ENCODE measurements around the gene ACOX2. TPM values are rescaled to one million over a fixed set of nuclear protein-coding genes. Genes with fewer than 3 reads are reported as not detected.

Gene ACOX2
- total RNA-seq, 1 experiment from 2014 or later: 12.8 TPM

GRCh38 chr3:58572013-58572633 is 35.1 kb upstream of the ACOX2 start:
- CTCF ChIA-PET: interaction anchor here (1.0 to 1.6 kb wide), 2 partner anchors 31 to 266 kb away, joined by 3 read pairs; partner anchors contain the start of genes HTD2 and RPP14
- no peaks in the 10 kb centered on the region for H3K79me2 ChIP-seq (ENCODE audit: insufficient read depth, low read length)
- peaks cover 0 to 10% of the 10 kb centered on the region in 2 experiments; a peak in 1 of 4 replicates for H3K4me1 ChIP-seq (ENCODE audit: control insufficient read depth in 1 of 2, insufficient read depth in 2 of 2, low read length in 2 of 2)
- intact Hi-C loops (cut with micrococcal nuclease): no loop called here
- no peak overlapping the region for H3K27ac ChIP-seq (ENCODE audit: low read depth, low read length)
- DNase-seq (ENCODE audit: low read depth, low spot score) (no peak), ATAC-seq (no peak)
- no peaks in the 10 kb centered on the region for H3K27me3 ChIP-seq (ENCODE audit: insufficient read depth, low read length)
- POLR2A ChIA-PET: no interaction called here
- BruUV-seq (replicated peaks): no TSS peak
- no peak overlapping the region for H3K4me2 ChIP-seq (ENCODE audit: low read length)
- no peak overlapping the region for H3K4me3 ChIP-seq (replicated peaks in 1 of 2; ENCODE audit: low read depth in 1 of 2, low read length in 2 of 2)
- no peaks in the 10 kb centered on the region for H3K9me2 ChIP-seq (ENCODE audit: insufficient read depth)
- no peaks in the 10 kb centered on the region for H3K36me3 ChIP-seq (ENCODE audit: control insufficient read depth in 1 of 2, insufficient read depth in 2 of 2, low read length in 2 of 2)
- no peak overlapping the region for H3K9ac ChIP-seq (ENCODE audit: low read length)
- no peak for TF ChIP-seq SRF (IDR thresholded peaks at IDR 0.05; ENCODE audit: low read depth)
- no peak for TF ChIP-seq SIN3A (IDR thresholded peaks at IDR 0.05; ENCODE audit: low read depth)
- TF ChIP-seq FOSL1 (IDR thresholded peaks at IDR 0.05; ENCODE audit: low read depth): no peak
- no peak for TF ChIP-seq ZNF274 (IDR thresholded peaks at IDR 0.05; ENCODE audit: low read depth, low read length)
- TF ChIP-seq, protein P1, sequence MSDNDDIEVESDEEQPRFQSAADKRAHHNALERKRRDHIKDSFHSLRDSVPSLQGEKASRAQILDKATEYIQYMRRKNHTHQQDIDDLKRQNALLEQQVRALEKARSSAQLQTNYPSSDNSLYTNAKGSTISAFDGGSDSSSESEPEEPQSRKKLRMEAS (IDR thresholded peaks at IDR 0.05): no peak
- TF ChIP-seq EZH2phosphoT487 (IDR thresholded peaks at IDR 0.05; ENCODE audit: borderline replicate concordance): no peak
- no peaks in the 10 kb centered on the region for H3K9me3 ChIP-seq (ENCODE audit: control insufficient read depth in 1 of 2, insufficient read depth in 1 of 2, low read depth in 1 of 2, low read length in 2 of 2)
- RAD21 ChIA-PET (ENCODE audit: low non-redundant PET in 1 of 2, low total read pairs in 2 of 2, uncharacterized antibody in 2 of 2, unreplicated experiment in 2 of 2): interaction anchor here in 1 of 2 experiments (1.2 kb wide), 1 partner anchor 58 kb away, joined by 3 read pairs; no protein-coding TSS in a partner anchor
- H2AFZ ChIP-seq (ENCODE audit: low read depth, low read length, poor library complexity, severe bottlenecking): no peak overlapping the region
- no peaks in the 10 kb centered on the region for H4K20me1 ChIP-seq (ENCODE audit: insufficient read depth)

- ATAC-seq (no peak), DNase-seq (ENCODE audit: low read depth, low spot score) (no peak)
- ChIA-PET RAD21 (ENCODE audit: low non-redundant PET in 1 of 2, low total read pairs in 2 of 2, uncharacterized antibody in 2 of 2, unreplicated experiment in 2 of 2) (interaction anchor here in 1 of 2 experiments (1.2 kb wide), 1 partner anchor 59 kb away, joined by 3 read pairs; no protein-coding TSS in a partner anchor), POLR2A (interaction anchor here (0.6 kb wide), 1 partner anchor 201 kb away, joined by 4 read pairs; no protein-coding TSS in a partner anchor), CTCF (interaction anchor here (1.6 to 3.7 kb wide), 2 partner anchors 33 to 60 kb away, joined by 3 to 53 read pairs; no protein-coding TSS in a partner anchor)
- peaks cover 0 to 10% of the 10 kb centered on the region in 2 experiments; a peak in 1 of 4 replicates for H3K4me1 ChIP-seq (ENCODE audit: control insufficient read depth in 1 of 2, insufficient read depth in 2 of 2, low read length in 2 of 2)
- H3K4me3 ChIP-seq (replicated peaks in 1 of 2; ENCODE audit: low read depth in 1 of 2, low read length in 2 of 2): no peak overlapping the region
- no peaks in the 10 kb centered on the region for H3K9me3 ChIP-seq (ENCODE audit: control insufficient read depth in 1 of 2, insufficient read depth in 1 of 2, low read depth in 1 of 2, low read length in 2 of 2)
- H3K27me3 ChIP-seq (ENCODE audit: insufficient read depth, low read length): no peaks in the 10 kb centered on the region
- H2AFZ ChIP-seq (ENCODE audit: low read depth, low read length, poor library complexity, severe bottlenecking): no peak overlapping the region
- no peaks in the 10 kb centered on the region for H3K79me2 ChIP-seq (ENCODE audit: insufficient read depth, low read length)
- H3K27ac ChIP-seq (ENCODE audit: low read depth, low read length): no peak overlapping the region
- H3K36me3 ChIP-seq (ENCODE audit: control insufficient read depth in 1 of 2, insufficient read depth in 2 of 2, low read length in 2 of 2): no peaks in the 10 kb centered on the region
- intact Hi-C loops (cut with micrococcal nuclease): no loop called here
- no peak overlapping the region for H3K4me2 ChIP-seq (ENCODE audit: low read length)
- BruUV-seq (replicated peaks): no TSS peak
- H4K20me1 ChIP-seq (ENCODE audit: insufficient read depth): no peaks in the 10 kb centered on the region
- no peaks in the 10 kb centered on the region for H3K9me2 ChIP-seq (ENCODE audit: insufficient read depth)
- H3K9ac ChIP-seq (ENCODE audit: low read length): no peak overlapping the region
- TF ChIP-seq, protein P2, sequence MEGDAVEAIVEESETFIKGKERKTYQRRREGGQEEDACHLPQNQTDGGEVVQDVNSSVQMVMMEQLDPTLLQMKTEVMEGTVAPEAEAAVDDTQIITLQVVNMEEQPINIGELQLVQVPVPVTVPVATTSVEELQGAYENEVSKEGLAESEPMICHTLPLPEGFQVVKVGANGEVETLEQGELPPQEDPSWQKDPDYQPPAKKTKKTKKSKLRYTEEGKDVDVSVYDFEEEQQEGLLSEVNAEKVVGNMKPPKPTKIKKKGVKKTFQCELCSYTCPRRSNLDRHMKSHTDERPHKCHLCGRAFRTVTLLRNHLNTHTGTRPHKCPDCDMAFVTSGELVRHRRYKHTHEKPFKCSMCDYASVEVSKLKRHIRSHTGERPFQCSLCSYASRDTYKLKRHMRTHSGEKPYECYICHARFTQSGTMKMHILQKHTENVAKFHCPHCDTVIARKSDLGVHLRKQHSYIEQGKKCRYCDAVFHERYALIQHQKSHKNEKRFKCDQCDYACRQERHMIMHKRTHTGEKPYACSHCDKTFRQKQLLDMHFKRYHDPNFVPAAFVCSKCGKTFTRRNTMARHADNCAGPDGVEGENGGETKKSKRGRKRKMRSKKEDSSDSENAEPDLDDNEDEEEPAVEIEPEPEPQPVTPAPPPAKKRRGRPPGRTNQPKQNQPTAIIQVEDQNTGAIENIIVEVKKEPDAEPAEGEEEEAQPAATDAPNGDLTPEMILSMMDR (IDR thresholded peaks at IDR 0.05 in 2 of 3, conservative IDR thresholded peaks at IDR 0.05 in 1 of 3; ENCODE audit: borderline replicate concordance in 1 of 3, insufficient read depth in 1 of 3, low read depth in 2 of 3, low read length in 2 of 3): no peak
- no peak for TF ChIP-seq TCF7L2 (IDR thresholded peaks at IDR 0.05; ENCODE audit: borderline replicate concordance, extremely low read depth, insufficient read depth, insufficient read length)
- TF ChIP-seq SP1 (IDR thresholded peaks at IDR 0.05; ENCODE audit: low read depth): no peak
- no peak for TF ChIP-seq CBX3 (IDR thresholded peaks at IDR 0.05; ENCODE audit: low read depth)
- TF ChIP-seq, protein P1 (IDR thresholded peaks at IDR 0.05): no peak
- TF ChIP-seq YY1 (IDR thresholded peaks at IDR 0.05; ENCODE audit: extremely low read depth, insufficient replicate concordance, low read depth, low read length): no peak
- TF ChIP-seq, protein P3, sequence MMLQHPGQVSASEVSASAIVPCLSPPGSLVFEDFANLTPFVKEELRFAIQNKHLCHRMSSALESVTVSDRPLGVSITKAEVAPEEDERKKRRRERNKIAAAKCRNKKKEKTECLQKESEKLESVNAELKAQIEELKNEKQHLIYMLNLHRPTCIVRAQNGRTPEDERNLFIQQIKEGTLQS (IDR thresholded peaks at IDR 0.05): no peak
- no peak for TF ChIP-seq SRF (IDR thresholded peaks at IDR 0.05; ENCODE audit: low read depth)
- no peak for TF ChIP-seq EZH2phosphoT487 (IDR thresholded peaks at IDR 0.05; ENCODE audit: borderline replicate concordance)
- TF ChIP-seq JUND (IDR thresholded peaks at IDR 0.05): no peak
- TF ChIP-seq ZBTB33 (IDR thresholded peaks at IDR 0.05; ENCODE audit: extremely low read depth, insufficient replicate concordance, low read length): no peak
Observed at GRCh38 chr3:58570851-58571250, 33.9 kb upstream of the ACOX2 start.
